ENCODE measurements around the gene IFITM10. TPM values are rescaled to one million over a fixed set of nuclear protein-coding genes. Genes with fewer than 3 reads are reported as not detected.

The IFITM10 gene
- total RNA-seq, 1 experiment from 2014 or later: 0.11 TPM

- DNase-seq (ENCODE audit: low read depth): no peak
These were observed 32.6 kb downstream of the IFITM10 start for GRCh38 chr11:1717745-1718144.

DNA sequence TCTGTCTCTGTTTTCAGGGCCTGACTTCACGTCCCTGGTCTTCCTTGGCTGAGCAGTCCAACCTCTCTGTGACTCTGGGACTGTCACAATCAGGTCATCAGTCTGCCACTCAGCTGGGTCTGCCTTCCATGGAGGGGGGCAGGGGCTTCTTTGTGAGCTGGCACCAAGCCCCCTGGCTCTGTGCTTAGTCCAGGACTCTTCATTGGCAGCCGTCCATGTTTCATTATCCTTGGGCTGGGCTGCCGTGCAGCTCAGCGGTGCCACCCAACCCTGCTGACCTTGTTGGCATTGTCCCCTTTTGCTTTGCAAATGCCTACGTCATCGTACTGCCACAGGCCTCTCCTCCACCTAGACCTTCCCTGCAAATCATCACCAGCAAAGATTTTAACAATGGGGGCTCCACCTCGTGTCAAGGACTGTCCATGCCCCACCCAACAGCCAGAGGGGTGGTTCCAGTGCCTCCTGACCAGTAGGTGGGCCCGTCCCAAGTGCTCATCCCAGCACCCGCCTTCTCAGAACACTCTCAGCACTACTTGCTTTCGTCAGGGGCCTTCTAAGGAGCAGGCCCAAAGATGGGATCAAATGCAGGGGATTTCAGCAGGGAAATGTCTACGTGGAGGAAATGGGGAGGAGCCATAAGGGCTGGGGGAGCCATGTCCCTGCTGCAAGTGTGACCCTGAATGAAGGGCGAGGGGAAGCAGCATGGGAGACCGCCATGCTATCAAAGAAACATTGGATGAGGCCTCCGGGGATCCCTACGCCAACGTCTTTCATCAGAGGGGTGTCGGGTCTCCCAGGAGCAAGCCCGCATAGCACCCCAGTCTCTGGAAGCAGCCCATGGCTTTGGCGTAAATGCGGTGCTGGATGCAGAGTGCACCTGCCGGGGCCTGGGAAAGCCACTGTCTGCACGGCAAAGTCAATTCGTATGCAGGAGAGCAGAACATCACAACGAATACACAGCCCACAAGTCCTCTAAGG is 35.2 kb downstream of the IFITM10 start:
- DNase-seq (ENCODE audit: low read depth): no peak

GRCh38 chr11:1708716-1709115 is 41.7 kb downstream of the IFITM10 start:
- DNase-seq (ENCODE audit: low read depth): no peak

DNA sequence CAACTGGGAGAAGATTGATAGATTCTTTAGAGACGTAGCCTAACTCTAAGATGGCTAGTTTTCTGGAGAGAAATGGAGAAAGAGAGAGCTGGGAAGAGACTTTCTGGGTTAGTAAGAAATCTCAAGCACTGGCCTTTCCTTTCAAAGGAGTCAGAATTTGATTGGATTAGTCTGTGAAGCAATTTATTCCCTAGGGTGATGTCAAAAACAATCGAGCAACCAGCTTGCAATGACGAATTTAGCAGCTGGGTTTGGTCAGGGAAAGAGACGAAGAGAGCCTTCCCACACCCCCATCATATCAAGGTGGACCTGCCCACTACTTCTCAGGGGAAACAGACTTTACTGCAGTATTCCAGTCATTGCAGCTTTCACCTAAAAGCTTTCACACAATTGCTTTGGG is 42.6 kb downstream of the IFITM10 start:
- DNase-seq (ENCODE audit: low read depth): no peak

GRCh38 chr11:1706634-1707400 is 43.6 kb downstream of the IFITM10 start:
- DNase-seq (ENCODE audit: low read depth): peak; percentile 27

DNA sequence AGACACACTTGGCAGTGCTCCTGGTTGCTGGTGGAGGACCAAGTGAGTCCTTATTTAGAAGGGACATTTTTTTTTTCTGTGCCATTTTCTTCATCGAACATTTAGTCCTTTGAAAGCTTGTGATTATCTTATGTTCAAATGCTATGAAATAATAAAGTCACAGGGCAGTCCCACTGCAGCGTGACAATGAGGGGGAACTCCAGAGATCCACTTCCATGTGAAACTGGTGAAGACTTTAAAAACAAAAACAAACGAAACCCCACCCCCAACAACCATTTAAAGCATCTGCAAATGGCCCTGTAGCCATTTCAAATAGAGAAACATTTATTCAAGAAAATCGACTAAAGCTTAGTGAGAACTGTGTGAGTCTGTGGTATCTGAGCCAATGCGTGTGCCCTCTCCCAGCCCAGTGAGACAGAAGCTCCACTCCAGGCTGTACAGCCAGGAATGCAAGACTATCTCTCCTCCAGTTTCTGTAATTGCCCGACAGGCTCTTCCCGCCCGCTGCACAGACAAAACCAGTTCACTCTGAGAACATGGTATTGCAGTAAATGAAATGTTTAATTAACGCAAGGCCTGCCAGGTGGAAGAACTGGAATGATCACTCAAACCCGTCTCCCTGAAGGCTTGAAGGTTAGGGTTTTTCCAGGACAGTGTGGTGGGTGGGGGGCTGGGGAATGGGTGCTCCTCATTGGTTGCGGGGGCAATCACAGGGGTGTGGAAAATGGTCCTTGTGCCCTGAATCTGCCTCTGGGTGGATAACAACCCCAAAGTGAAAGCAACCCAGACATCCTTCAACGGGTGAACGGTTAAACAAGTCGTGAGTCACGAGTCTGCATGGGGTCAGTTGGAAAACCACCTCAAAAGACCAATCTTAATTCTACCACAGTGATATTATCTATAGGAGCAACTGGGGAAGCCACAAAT is 45.0 kb downstream of the IFITM10 start:
- peak; percentile 93 for DNase-seq (ENCODE audit: low read depth)

DNA sequence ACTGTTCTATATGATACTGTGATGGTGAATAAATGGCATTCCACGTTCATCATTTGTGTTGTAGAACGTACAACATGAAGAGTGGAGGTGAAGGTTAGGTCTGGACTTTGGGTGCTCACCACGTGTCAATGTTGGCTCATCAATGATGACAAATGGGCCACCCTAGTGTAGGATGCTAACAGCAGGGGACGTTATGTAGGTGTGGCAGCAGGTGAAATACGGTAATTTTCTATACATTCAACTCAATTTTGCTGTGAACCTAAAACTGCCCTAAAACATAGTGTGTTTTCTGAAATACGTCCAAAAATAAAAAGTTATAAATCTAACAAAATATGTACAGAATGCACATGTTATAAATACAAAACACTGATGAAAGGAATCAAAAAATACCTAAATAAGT is 47.2 kb downstream of the IFITM10 start:
- DNase-seq (ENCODE audit: low read depth): no peak

GRCh38 chr11:1702506-1702905 is 47.9 kb downstream of the IFITM10 start:
- no peak for DNase-seq (ENCODE audit: low read depth)

- DNase-seq (ENCODE audit: low read depth): no peak
These were observed 49.1 kb downstream of the IFITM10 start for GRCh38 chr11:1701091-1701807.

DNA sequence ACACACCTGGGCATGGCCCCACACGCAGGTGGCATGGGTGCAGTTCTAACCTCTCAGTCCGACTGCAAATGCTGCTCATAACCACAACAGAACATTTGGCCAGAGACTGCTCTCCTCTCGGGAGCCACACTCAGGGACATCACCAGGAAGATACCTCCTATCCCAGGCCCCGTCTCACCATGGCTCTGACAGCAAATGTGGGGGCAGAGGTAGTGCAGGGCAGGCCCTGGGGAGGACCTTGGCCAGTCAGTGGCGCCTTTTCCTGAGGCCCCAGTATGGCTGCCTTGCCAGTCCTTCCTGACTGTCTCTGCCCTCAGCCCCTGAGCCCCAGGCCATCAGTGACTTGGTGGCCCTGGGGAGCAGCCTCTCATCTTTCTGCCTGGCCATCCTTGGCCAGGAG is 50.6 kb downstream of the IFITM10 start:
- DNase-seq (ENCODE audit: low read depth): no peak

DNA sequence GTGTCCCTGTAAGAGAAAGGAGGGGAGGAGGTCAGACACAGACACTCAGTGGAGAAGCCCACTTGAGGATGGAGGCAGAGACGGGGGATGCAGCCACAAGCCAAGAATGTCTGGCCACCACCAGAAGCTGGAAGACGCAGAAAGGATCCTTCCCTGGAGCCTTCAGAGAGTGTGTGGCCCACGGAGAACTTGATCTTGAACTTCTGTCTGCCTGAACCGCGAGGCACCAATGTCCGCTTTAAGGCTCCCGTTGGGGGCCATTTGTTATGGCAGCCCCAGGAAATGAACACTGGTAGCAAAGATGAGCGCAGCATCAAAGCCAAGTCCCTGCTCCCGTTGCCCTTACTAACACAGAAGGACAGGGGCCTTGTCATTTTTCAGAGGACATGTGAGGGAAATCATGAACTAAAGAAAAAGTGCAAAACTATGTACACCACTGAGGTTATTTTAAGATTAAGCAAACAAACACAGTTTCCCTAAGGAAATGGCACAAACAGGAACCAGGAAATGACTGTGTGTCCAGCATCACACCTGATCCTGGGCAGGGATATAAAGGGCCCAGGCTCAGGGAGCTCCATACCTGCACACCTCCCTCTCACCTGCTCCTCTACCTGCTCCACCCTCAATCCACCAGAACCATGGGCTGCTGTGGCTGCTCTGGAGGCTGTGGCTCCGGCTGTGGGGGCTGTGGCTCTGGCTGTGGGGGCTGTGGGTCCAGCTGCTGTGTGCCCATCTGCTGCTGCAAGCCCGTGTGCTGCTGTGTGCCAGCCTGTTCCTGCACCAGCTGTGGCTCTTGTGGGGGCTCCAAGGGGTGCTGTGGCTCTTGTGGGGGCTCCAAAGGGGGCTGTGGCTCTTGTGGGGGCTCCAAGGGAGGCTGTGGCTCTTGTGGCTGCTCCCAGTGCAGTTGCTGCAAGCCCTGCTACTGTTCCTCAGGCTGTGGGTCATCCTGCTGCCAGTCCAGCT is 53.5 kb downstream of the IFITM10 start, which contains the start of gene KRTAP5-6:
Gene KRTAP5-6 (plus strand): TSS at position 588 of the 963 bp plus-strand sequence. CDS start 51 bp downstream, at position 639.
- DNase-seq (ENCODE audit: low read depth): no peak

DNA sequence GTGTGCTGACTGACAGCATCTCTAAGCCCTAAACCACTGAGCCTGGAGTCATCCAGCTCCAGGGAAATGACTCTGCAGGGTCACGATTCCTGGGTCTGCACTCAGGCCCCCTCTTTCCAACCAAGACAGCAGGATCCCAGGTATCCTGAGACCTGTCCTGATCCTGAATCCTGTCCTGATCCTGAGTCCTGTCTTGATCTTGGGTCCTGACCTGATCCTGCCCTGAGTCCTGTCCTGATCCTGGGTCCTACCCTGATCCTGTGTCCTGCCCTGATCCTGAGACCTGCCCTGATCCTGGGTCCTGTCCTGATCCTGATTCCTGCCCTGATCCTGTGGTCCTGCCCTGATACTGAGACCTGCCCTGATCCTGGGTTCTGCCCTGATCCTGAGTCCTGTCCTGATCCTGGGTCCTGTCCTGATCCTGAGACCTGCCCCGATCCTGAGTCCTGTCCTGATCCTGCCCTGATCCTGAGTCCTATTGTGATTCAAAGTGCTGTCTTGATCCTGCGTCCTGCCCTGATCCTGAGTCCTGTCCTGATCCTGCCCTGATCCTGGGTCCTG is 54.8 kb downstream of the IFITM10 start:
- DNase-seq (ENCODE audit: low read depth): no peak

GRCh38 chr11:1694846-1695547 is 55.4 kb downstream of the IFITM10 start:
- no peak for DNase-seq (ENCODE audit: low read depth)

DNA sequence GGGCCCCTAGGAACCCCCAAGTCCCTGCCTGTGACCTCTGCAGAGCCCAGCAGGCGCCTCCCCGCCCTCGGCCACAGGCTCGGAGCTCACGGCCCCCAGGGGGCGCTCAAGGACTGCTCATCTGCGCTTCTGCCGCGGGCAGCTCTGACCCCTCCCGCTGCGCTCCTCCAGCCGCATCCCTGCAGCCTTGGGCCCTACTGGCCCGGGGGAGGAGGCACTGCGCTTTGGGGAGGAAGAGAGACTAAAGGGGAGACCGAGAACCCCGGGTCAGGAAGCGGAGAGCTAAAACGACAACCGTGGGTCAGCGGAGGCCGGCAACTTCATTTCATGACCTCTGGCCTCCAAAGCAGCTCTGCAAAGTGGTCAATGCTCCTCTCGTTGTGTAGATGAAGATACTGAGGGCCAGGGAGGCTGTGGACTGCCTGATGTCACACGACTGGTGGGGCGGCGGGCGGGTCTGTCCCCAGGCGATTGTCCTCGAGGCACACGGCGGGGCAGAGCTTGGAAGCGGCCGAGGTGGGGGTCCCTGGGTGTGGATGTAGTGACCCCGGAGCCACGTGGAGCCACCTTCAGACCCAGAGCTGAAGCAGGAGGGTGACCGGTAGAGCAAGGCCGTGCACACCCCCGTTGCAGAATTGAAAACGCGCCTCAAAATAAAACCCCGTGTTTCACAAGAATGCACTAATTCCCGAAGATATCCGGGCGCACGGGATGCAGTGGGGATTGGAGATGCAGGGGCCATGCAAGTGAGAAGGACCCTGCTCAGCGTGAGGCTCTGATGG is 56.1 kb downstream of the IFITM10 start:
- peak; percentile 79 for DNase-seq (ENCODE audit: low read depth)

DNA sequence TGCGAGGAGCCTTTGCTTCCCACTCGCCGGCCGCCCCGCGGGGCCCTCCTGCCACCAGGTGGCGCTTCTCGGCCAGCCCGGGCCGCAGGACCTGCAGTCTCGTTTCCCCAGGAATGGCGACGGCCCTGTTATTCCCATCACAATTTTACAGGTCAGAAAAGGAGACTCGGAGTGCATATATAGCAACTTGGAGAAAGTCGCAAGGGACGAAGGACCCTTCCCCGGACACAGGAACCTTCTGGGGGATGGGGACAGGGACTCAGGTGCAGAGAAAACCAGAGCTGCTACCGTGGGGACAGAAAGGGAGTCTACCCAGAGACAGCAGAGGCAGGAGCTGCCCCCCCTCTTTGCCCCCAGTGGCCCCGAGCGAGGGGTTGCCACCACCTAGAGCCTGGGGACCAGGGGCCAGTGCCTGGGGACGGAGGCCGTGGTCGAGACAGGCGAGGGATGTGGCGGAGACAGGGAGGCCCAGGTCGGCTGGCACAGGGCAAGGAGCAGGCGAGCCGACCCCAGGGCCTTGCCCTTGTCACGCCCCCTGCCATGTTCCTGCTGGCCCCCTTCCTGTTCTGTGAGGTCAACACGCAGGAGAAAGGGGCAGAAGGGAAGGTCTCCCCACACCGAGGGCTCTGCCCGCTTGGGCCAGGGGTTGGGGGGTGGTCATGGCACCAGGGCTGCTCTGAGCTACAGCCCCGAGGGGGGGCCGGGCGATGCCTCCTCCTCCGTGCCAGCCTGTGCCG is 56.9 kb downstream of the IFITM10 start:
- peak; percentile 76 for DNase-seq (ENCODE audit: low read depth)

GRCh38 chr11:1692708-1693326 is 57.6 kb downstream of the IFITM10 start:
- DNase-seq (ENCODE audit: low read depth): no peak
